ENCODE data around the gene OR1M1. TPM values are rescaled to one million over a fixed set of nuclear protein-coding genes. Genes with fewer than 3 reads are reported as not detected.

The OR1M1 gene, protein sequence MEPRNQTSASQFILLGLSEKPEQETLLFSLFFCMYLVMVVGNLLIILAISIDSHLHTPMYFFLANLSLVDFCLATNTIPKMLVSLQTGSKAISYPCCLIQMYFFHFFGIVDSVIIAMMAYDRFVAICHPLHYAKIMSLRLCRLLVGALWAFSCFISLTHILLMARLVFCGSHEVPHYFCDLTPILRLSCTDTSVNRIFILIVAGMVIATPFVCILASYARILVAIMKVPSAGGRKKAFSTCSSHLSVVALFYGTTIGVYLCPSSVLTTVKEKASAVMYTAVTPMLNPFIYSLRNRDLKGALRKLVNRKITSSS
- polyA plus RNA-seq (2011; rRNA removed) (not detected in 2 replicates), polyA plus RNA-seq (2017; fragmentation: RNase III; extraction: RNeasy Plus Mini Kit Qiagen cat#74134 plus additional on column Dnase treatment) (not detected in 3 replicates), polyA minus RNA-seq (2011; rRNA and poly(A)+ RNA removed) (not detected in 2 replicates)
- not detected in 2 replicates for polyA plus RNA-seq (2012; cell fraction: cytosol; rRNA removed)
- polyA plus RNA-seq (2012; cell fraction: nucleus; rRNA removed) = not detected in 2 replicates

DNA sequence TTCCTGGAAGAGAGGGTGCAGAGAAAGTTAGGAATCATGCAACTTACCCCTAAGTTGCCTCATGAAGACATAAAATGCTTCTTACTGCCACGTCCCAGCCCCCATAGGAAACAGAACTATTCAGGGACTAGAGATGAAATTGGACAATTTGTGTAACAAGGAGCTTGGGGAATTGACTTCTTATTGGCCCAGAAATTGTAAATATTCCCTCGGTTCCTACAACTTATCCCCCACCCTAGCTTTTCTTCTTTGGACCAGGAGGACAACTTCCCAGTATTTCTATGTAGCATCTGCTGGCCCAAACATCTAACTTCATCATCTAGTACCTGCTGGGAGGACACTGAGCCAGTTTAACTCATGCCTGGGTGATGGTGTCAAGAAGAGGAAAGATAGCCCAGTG is at the start of gene OR1M1:
TSS of gene OR1M1 (plus strand) at position 301 of the 400 bp plus-strand sequence. CDS start 6,184 bp downstream, outside the sequence.
- Histone ChIP-seq H3K9me3 (no peaks in the 10 kb centered on the region), H3K4me1 (no peaks in the 10 kb centered on the region), H3K4me3 (no peak within 1 kb of the TSS), H3K4me2 (no peak within 1 kb of the TSS), H3K27ac (no peak within 1 kb of the TSS)
- ATAC-seq (no peak), DNase-seq (ENCODE audit: low read depth in 1 of 2, low spot score in 1 of 2) (no peak), FAIRE-seq (no peak)
- TF ChIP-seq KDM5A (IDR thresholded peaks at IDR 0.05) (no peak), SMC3 (IDR thresholded peaks at IDR 0.05) (no peak), NFE2L2 (conservative IDR thresholded peaks at IDR 0.05; ENCODE audit: low read length) (no peak), FOXS1 (CRISPR knock-in tag; IDR thresholded peaks at IDR 0.05) (no peak), ZNF302 (CRISPR knock-in tag; IDR thresholded peaks at IDR 0.05) (no peak), CBX8 (IDR thresholded peaks at IDR 0.05) (no peak), CBX2 (IDR thresholded peaks at IDR 0.05; ENCODE audit: borderline replicate concordance, low read depth) (no peak), RFX5 (IDR thresholded peaks at IDR 0.05) (no peak), RARB (CRISPR knock-in tag; IDR thresholded peaks at IDR 0.05) (no peak), KDM1A (IDR thresholded peaks at IDR 0.05; ENCODE audit: low read depth) (no peak), HEYL (CRISPR knock-in tag; IDR thresholded peaks at IDR 0.05) (no peak), RAD21 (conservative IDR thresholded peaks at IDR 0.05 in 1 of 2, IDR thresholded peaks at IDR 0.05 in 1 of 2) (no peak), RNF2 (IDR thresholded peaks at IDR 0.05; ENCODE audit: borderline replicate concordance, low read depth) (no peak), ZFP36 (IDR thresholded peaks at IDR 0.05; ENCODE audit: borderline replicate concordance, partially characterized antibody) (no peak), MAFK (IDR thresholded peaks at IDR 0.05; ENCODE audit: partially characterized antibody) (no peak), RCOR1 (IDR thresholded peaks at IDR 0.05; ENCODE audit: low read depth, low read length) (no peak)
- TF ChIP-seq, protein P1, sequence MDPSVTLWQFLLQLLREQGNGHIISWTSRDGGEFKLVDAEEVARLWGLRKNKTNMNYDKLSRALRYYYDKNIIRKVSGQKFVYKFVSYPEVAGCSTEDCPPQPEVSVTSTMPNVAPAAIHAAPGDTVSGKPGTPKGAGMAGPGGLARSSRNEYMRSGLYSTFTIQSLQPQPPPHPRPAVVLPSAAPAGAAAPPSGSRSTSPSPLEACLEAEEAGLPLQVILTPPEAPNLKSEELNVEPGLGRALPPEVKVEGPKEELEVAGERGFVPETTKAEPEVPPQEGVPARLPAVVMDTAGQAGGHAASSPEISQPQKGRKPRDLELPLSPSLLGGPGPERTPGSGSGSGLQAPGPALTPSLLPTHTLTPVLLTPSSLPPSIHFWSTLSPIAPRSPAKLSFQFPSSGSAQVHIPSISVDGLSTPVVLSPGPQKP (IDR thresholded peaks at IDR 0.05; ENCODE audit: low read depth, low read length) = no peak
- TF ChIP-seq, protein P2, sequence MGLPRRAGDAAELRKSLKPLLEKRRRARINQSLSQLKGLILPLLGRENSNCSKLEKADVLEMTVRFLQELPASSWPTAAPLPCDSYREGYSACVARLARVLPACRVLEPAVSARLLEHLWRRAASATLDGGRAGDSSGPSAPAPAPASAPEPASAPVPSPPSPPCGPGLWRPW (IDR thresholded peaks at IDR 0.05) = no peak
- CTCF ChIA-PET = interaction anchor here (0.7 kb wide), 1 partner anchor 14 kb away, joined by 3 read pairs; no protein-coding TSS in a partner anchor
- WGBS (ENCODE audit: missing lambda C conversion rate) = 3% methylated on average over 2 of the region's 2 CpGs
- POLR2A ChIA-PET = no interaction called here

DNA sequence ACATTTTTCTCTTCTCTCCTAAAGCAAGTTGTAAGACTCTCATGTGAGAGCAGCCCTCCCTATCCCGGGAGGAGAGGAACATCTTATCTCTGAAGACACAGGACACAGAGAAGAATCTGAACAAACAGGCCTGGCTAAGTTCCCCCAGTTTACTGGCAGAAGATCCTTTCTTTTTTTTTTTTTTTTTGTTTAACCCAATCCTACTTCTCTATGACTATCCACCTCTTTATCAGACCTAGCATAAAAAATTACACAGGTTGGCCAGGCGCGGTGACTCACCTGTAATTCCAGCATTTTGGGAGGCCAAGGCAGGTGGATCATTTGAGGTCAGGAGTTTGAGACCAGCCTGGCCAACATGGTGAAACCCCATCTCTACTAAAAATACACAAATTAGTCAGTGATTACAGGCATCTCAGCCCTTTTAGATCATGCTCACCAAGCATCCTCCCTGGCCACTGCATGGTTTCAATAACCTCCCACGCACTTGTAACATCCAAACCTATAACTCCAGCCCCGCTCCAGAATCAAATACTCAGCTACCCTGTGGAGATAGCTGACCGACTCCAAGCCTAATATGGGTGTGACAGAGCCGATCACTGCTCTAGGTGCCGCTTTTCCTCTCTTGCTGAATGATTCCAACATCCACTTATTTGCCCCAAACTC is 49.3 kb upstream of the OR1M1 start:
- TF ChIP-seq NPAS2 (CRISPR knock-in tag; IDR thresholded peaks at IDR 0.05; ENCODE audit: borderline replicate concordance) = no peak
- POLR2A ChIA-PET = no interaction called here
- no peak overlapping the region for H3K27ac ChIP-seq
- ATAC-seq = no peak
- no peak overlapping the region for H3K4me2 ChIP-seq
- DNase-seq (ENCODE audit: low read depth in 1 of 2, low spot score in 1 of 2) = no peak
- WGBS (ENCODE audit: missing lambda C conversion rate) = 79% methylated on average over 8 of the region's 8 CpGs
- CTCF ChIA-PET = no interaction called here
- no peaks in the 10 kb centered on the region for H3K9me3 ChIP-seq
- no peak overlapping the region for H3K4me3 ChIP-seq
- no peak for FAIRE-seq
- 0 out of 3 replicates have a peak, but pooled peaks cover 4% of the 10 kb centered on the region for H3K4me1 ChIP-seq

DNA sequence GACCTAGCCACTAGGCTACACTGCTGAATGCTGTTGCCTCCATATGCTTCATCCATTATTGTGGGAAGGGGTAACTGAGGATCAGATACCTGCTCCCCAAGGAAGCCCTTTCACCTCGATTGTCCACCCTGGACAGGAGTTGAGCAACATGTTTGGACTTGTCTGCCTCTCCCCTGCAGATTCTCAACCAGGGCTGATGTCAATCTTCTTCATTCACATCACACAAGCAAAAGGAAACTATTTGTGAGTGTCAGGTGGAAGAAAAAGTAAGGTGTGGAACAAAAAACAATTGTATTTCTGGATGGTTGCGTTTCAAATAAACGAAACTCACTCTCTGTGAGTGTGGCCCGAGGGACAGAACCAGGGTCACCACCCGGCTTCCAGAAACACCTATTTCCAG is 47.1 kb upstream of the OR1M1 start:
- no peak for DNase-seq (ENCODE audit: low read depth in 1 of 2, low spot score in 1 of 2)
- FAIRE-seq = no peak
- H3K4me1 ChIP-seq = 0 out of 3 replicates have a peak, but pooled peaks cover 4% of the 10 kb centered on the region
- H3K9me3 ChIP-seq = no peaks in the 10 kb centered on the region
- TF ChIP-seq RAD21 (conservative IDR thresholded peaks at IDR 0.05 in 1 of 2, IDR thresholded peaks at IDR 0.05 in 1 of 2) (no peak), NFE2L2 (conservative IDR thresholded peaks at IDR 0.05; ENCODE audit: low read length) (no peak), EHF (CRISPR knock-in tag; IDR thresholded peaks at IDR 0.05) (no peak), TP53 (CRISPR knock-in tag; IDR thresholded peaks at IDR 0.05) (no peak), POLR2AphosphoS2 (conservative IDR thresholded peaks at IDR 0.05; ENCODE audit: low read length) (no peak), SMC3 (IDR thresholded peaks at IDR 0.05) (no peak), EHMT2 (IDR thresholded peaks at IDR 0.05; ENCODE audit: low read depth) (no peak), RNF2 (IDR thresholded peaks at IDR 0.05; ENCODE audit: borderline replicate concordance, low read depth) (no peak), HDAC2 (IDR thresholded peaks at IDR 0.05) (no peak), CEBPB (IDR thresholded peaks at IDR 0.05) (no peak)
- TF ChIP-seq, protein P3, sequence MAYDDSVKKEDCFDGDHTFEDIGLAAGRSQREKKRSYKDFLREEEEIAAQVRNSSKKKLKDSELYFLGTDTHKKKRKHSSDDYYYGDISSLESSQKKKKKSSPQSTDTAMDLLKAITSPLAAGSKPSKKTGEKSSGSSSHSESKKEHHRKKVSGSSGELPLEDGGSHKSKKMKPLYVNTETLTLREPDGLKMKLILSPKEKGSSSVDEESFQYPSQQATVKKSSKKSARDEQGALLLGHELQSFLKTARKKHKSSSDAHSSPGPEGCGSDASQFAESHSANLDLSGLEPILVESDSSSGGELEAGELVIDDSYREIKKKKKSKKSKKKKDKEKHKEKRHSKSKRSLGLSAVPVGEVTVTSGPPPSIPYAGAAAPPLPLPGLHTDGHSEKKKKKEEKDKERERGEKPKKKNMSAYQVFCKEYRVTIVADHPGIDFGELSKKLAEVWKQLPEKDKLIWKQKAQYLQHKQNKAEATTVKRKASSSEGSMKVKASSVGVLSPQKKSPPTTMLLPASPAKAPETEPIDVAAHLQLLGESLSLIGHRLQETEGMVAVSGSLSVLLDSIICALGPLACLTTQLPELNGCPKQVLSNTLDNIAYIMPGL (CRISPR knock-in tag; IDR thresholded peaks at IDR 0.05; ENCODE audit: borderline replicate concordance) = no peak
- ATAC-seq = no peak
- WGBS (ENCODE audit: missing lambda C conversion rate) = 67% methylated on average over 5 of the region's 5 CpGs
- CTCF ChIA-PET = interaction anchor here (1.3 kb wide), 1 partner anchor 8 kb away, joined by 3 read pairs; no protein-coding TSS in a partner anchor
- peak overlapping the region; percentile 5 to 47; a peak in 4 of 6 replicates for H3K27ac ChIP-seq
- POLR2A ChIA-PET = no interaction called here
- no peak overlapping the region for H3K4me2 ChIP-seq
- H3K4me3 ChIP-seq = no peak overlapping the region

Measured in A549 (cell line).